BLaER1 treated with 17β-estradiol and CSF1 and Interleukin-3, amounts not matched to agents 10 nM and 100 nM (cell line): Measurements from ENCODE around the gene HOXD10.

Source experiments
- H3K27ac ChIP-seq, 11 experiments: shearing (Covaris generic); formaldehyde crosslinking; 2 replicates each; pipeline ENCODE4 v1.8.1; 2022
- H3K27me3 ChIP-seq, 11 experiments: shearing (Covaris generic); formaldehyde crosslinking; 2 replicates each; pipeline ENCODE4 v1.8.1; 2022
- H3K36me3 ChIP-seq, 11 experiments: shearing (Covaris generic); formaldehyde crosslinking; 2 replicates each; pipeline ENCODE4 v1.8.1; 2022
- H3K4me1 ChIP-seq, 10 experiments: shearing (Covaris generic); formaldehyde crosslinking; 2 replicates each; pipeline ENCODE4 v1.8.1; 2022
- H3K4me2 ChIP-seq, 11 experiments: shearing (Covaris generic); formaldehyde crosslinking; 2 replicates each; pipeline ENCODE4 v1.8.1; 2022
- H3K4me3 ChIP-seq, 10 experiments: shearing (Covaris generic); formaldehyde crosslinking; 2 replicates each; pipeline ENCODE4 v1.8.1; 2022
- H3K9ac ChIP-seq, 11 experiments: shearing (Covaris generic); formaldehyde crosslinking; 2 replicates each; pipeline ENCODE4 v1.8.1; 2022
- H3K9me3 ChIP-seq, 11 experiments: shearing (Covaris generic); formaldehyde crosslinking; replicated peaks in 1 of 11; 2 replicates each; pipeline ENCODE4 v1.8.1; 2022
- H4K20me1 ChIP-seq, 11 experiments: shearing (Covaris generic); formaldehyde crosslinking; 2 replicates each; pipeline ENCODE4 v1.8.1; 2022
- Cebpa-rat ChIP-seq, 11 experiments: shearing (Covaris generic); IDR thresholded peaks; 2 replicates each; pipeline ENCODE4 v1.8.1; 2022

HOXD10 gene

DNA sequence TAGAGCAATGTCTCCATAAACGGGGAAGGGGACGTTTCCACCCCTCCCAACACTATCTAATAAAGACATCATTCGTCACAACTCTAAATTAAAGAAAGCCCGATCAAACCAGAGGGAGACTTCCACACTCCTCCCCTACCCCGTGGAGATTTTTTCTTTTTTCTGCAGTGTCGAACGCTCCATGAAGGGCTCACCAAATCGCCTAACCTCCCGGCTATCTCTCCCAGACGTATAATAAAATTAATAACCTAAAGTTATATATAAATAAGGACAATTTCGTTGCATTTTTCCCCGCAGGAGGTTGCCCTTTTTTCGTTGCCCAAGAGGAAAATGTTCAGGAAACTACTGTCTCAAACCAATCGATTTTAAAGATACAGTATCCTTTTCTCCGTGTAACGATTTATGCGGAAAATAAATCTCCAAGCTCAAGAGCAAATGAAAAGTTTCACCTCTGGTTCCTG, 35.2 kb upstream of the HOXD10 start:
- peak overlapping the region in 7 of 10 experiments; percentile 13 to 43 (median 29); a peak in 5 of 20 replicates for H3K4me3 ChIP-seq
- H3K4me1 ChIP-seq, result peaks cover 0 to 15% (median 3%) of the 10 kb centered on the region in 10 experiments; a peak in 8 of 20 replicates
- peaks cover 0 to 4% (median 0%) of the 10 kb centered on the region in 11 experiments; a peak in 1 of 22 replicates for H3K36me3 ChIP-seq
- peaks cover 0 to 53% (median 34%) of the 10 kb centered on the region in 11 experiments; a peak in 16 of 22 replicates for H4K20me1 ChIP-seq
- H3K9ac ChIP-seq, result no peak overlapping the region
- H3K9me3 ChIP-seq, result peaks cover 56 to 80% (median 71%) of the 10 kb centered on the region in 11 experiments
- TF ChIP-seq Cebpa-rat (IDR thresholded peaks at IDR 0.05), result no peak
- H3K4me2 ChIP-seq, result no peak overlapping the region
- no peak overlapping the region for H3K27ac ChIP-seq
- H3K27me3 ChIP-seq, result peaks cover 99 to 100% (median 100%) of the 10 kb centered on the region in 11 experiments

DNA sequence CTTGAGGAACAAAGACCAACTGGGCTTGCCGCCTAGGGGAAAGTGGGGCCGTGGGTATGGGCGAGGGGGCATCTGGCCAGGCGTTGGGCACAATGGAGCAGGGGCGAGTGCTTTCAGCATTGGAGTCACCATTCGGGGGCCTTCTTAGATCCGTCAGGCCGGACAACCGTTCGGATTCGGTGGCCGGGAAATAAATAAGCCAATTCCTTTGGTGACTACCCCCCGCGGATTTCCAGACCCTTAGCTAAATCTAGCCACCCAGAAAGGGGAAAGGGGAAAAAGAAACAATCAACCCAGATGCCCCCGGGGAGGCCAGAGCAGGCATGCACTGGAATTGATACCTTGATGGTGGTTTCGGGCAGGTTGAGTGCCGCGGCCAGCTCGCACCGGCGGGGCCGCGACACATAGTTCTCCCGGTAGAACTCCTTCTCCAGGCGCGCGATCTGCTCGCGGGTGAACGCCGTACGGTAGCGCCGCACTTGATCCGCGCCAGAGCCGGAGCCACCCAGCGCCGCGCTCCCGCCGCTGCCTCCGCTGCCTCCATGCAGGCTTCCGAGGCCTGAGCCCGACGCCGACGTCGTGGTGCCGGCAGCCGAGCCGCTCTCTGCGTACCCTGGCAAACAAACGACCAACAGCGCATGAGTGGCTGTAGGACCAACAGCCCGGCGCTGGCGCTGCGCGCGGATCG, 34.6 kb upstream of the HOXD10 start:
- Histone ChIP-seq H3K9me3 (peaks cover 54 to 78% (median 71%) of the 10 kb centered on the region in 11 experiments), H3K4me1 (peaks cover 0 to 15% (median 3%) of the 10 kb centered on the region in 10 experiments; a peak in 8 of 20 replicates), H3K36me3 (peaks cover 0 to 4% (median 0%) of the 10 kb centered on the region in 11 experiments; a peak in 1 of 22 replicates), H4K20me1 (peaks cover 0 to 51% (median 35%) of the 10 kb centered on the region in 11 experiments; a peak in 16 of 22 replicates), H3K27ac (no peak overlapping the region), H3K4me2 (no peak overlapping the region), H3K27me3 (peaks cover 99 to 100% (median 100%) of the 10 kb centered on the region in 11 experiments), H3K4me3 (peak overlapping the region in 8 of 10 experiments; percentile 13 to 43 (median 31); a peak in 8 of 20 replicates), H3K9ac (no peak overlapping the region)
- TF ChIP-seq Cebpa-rat (IDR thresholded peaks at IDR 0.05), result no peak

DNA sequence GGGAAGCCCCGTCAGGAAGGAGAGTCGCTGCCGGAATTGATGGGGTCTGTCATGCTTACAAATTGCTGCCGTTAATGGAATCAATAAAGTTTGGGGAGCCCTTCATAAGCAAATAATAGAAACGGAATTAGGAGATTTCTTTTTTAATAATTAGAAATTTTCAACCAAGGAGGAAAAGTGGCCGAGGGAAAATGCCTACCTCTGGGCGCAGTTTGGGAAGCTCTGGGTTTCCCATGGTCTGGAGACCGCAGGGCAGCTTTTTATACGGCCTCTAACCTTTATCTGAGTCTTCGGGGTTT, 34.1 kb upstream of the HOXD10 start:
- peaks cover 0 to 15% (median 3%) of the 10 kb centered on the region in 10 experiments; a peak in 8 of 20 replicates for H3K4me1 ChIP-seq
- peaks cover 99 to 100% (median 100%) of the 10 kb centered on the region in 11 experiments for H3K27me3 ChIP-seq
- no peak overlapping the region for H3K27ac ChIP-seq
- TF ChIP-seq Cebpa-rat (IDR thresholded peaks at IDR 0.05), result no peak
- no peak overlapping the region for H3K4me2 ChIP-seq
- peaks cover 54 to 78% (median 71%) of the 10 kb centered on the region in 11 experiments for H3K9me3 ChIP-seq
- H3K9ac ChIP-seq, result no peak overlapping the region
- H4K20me1 ChIP-seq, result peaks cover 0 to 54% (median 40%) of the 10 kb centered on the region in 11 experiments; a peak in 15 of 22 replicates
- H3K36me3 ChIP-seq, result peaks cover 0 to 4% (median 0%) of the 10 kb centered on the region in 11 experiments; a peak in 1 of 22 replicates
- H3K4me3 ChIP-seq, result peak overlapping the region in 7 of 10 experiments; percentile 23 to 43 (median 33); a peak in 10 of 20 replicates

DNA sequence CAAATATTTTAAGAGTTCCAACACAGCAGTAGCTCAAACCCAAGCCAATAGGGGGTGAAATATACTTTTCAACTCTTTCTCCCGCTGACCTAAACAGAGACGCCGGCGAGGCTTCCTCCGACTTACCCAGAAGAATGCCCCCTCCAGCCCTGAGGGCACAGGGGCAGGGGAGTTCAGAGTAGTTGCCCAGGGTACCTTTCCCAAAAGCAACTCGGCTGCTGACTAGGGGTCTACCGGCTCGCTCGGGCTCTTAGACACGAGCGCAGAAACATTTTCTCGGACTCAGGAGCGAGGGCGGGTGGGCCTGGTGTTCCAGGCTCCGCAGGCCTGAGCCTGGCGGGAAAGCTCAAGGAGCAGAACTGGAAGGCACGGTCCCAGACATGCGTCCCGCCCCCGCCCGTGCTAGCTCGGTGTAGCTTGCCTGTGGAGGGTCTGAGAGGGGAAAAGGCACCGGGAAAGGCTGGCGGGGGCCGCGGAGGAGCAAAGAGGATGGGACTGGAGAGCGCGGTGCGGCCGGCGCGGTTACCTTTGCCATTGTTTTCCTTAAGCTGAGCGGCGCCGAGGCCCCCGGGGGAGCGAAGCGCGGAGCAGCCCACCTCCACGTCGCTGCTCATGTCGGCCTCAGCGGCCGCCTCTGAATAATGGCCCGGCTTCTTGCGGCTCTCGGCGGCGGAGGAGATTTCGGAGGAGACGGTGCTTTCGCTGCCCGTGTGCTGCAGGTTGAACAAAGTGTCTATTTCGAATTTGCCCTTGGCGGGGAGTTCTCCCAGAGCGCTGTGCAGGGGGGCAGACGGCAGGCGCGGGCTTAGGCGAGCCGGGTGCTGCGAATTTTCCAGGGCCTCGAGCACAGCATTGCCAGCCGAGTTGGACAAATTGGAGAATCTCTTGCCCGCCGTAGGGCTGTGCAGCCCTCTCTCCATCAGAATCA, 33.5 kb upstream of the HOXD10 start:
- H3K9me3 ChIP-seq, result peaks cover 54 to 78% (median 71%) of the 10 kb centered on the region in 11 experiments
- peaks cover 0 to 15% (median 3%) of the 10 kb centered on the region in 10 experiments; a peak in 8 of 20 replicates for H3K4me1 ChIP-seq
- H3K36me3 ChIP-seq, result peaks cover 0 to 4% (median 0%) of the 10 kb centered on the region in 11 experiments; a peak in 1 of 22 replicates
- H3K27ac ChIP-seq, result no peak overlapping the region
- peaks cover 0 to 61% (median 46%) of the 10 kb centered on the region in 11 experiments; a peak in 15 of 22 replicates for H4K20me1 ChIP-seq
- peaks cover 100% of the 10 kb centered on the region in 11 experiments for H3K27me3 ChIP-seq
- peak overlapping the region in 5 of 10 experiments; percentile 20 to 43 (median 33); a peak in 10 of 20 replicates for H3K4me3 ChIP-seq
- TF ChIP-seq Cebpa-rat (IDR thresholded peaks at IDR 0.05), result no peak
- H3K9ac ChIP-seq, result no peak overlapping the region
- no peak overlapping the region for H3K4me2 ChIP-seq

DNA sequence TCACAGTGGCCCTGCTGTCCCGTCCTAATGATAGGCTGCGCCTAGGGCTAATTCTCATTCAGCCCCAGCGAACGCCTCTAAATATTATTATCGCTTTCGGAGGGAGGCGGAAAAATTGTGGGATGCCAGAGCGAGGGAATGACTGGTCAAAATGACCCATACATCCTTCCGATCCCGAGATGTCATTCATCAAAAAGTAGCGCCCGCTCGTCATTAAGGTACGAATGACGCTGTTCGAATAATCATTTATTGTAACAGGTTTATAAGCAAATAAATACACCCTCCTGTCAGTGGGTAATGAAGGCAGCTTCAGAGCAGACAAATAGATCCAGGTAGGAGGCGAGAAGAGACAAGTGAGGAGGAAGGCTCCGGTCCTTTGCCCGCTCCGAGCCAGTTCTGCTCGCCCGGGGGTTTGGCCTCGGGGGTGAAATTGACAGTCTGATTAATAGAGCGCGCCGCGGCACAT, 32.7 kb upstream of the HOXD10 start, which contains the start of gene EVX2:
EVX2 (minus strand) TSS at position 167 of the 466 bp plus-strand sequence. CDS start 186 bp downstream, outside the sequence.
- peaks cover 0 to 15% (median 3%) of the 10 kb centered on the region in 10 experiments; a peak in 8 of 20 replicates for H3K4me1 ChIP-seq
- peaks cover 0 to 4% (median 0%) of the 10 kb centered on the region in 11 experiments; a peak in 1 of 22 replicates for H3K36me3 ChIP-seq
- no peak for TF ChIP-seq Cebpa-rat (IDR thresholded peaks at IDR 0.05)
- H3K27me3 ChIP-seq, result peaks cover 100% of the 10 kb centered on the region in 11 experiments
- H4K20me1 ChIP-seq, result peaks cover 0 to 62% (median 46%) of the 10 kb centered on the region in 11 experiments; a peak in 17 of 22 replicates
- H3K4me3 ChIP-seq, result peak within 1 kb of the TSS in 5 of 10 experiments; percentile 20 to 43 (median 33); a peak in 9 of 20 replicates
- H3K9me3 ChIP-seq, result peaks cover 54 to 75% (median 69%) of the 10 kb centered on the region in 11 experiments
- no peak within 1 kb of the TSS for H3K9ac ChIP-seq
- H3K27ac ChIP-seq, result no peak within 1 kb of the TSS
- H3K4me2 ChIP-seq, result peak within 1 kb of the TSS in 2 of 11 experiments; percentile 33 to 44; a peak in 4 of 22 replicates

DNA sequence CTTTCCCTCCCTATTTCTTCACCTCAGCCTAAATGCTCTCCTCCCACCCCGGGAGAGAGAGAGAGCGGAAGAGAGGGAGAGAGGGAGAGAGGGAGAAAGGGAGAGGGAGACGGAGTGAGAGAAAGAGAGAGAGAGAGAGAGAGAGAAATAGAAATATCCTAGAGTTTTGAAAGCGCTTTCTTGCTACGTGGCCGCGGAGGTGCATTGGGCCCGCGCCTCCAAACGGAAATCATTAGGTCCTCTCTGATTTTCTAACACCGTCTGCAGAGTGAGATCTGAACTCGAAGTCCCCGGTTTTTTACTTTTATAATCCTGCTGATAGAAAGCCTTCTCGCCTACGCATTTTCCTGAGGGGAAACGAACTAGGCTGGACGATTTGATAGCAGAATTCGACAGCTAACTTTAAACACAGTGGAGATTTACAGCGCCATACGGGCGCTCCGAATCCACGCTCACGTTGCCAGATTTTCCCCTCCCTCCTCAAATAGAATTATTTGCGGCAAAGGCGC, 31.9 kb upstream of the HOXD10 start:
- H3K4me3 ChIP-seq, result no peak overlapping the region; a peak in 1 of 20 replicates

DNA sequence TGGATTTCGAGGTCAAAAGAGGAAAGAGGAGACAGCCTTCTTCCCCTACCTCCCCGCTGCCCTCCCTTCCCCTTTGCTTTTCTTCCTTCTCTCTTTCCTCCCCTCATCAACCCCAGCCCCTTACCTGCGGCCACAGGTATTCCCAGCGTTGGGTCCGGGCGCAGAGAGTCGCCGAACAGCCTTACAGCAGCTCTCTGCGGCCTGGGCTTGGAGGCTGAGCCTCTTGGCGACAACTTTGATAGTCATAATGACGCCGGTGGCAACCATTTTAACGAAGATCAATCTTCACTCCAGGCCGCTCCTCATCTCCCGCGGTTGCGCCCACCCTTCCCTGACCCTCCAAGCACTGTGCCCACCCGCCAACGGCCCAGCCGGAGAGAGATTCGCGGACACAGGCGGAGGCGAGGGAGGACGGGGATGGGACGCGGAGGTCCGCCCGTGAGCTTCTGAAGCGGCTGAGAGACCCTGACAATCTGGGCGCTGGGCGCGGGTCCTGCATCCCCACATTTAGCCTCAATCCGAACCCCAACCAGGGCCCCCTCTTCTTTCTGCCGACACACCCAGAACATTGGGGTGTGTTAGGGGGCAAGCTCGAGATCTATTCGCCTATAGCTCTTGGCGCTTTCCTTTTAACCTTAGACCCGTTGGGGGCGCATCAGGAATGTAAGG, 31.3 kb upstream of the HOXD10 start:
- Histone ChIP-seq H3K4me3 (no peak overlapping the region; a peak in 1 of 20 replicates), H3K9me3 (peaks cover 44 to 61% (median 55%) of the 10 kb centered on the region in 11 experiments), H3K4me2 (peak overlapping the region in 2 of 11 experiments; percentile 33 to 44; a peak in 4 of 22 replicates), H3K27me3 (peaks cover 100% of the 10 kb centered on the region in 11 experiments), H3K4me1 (peaks cover 0 to 6% (median 0%) of the 10 kb centered on the region in 10 experiments; a peak in 3 of 20 replicates), H4K20me1 (peaks cover 0 to 65% (median 50%) of the 10 kb centered on the region in 11 experiments; a peak in 17 of 22 replicates), H3K9ac (no peak overlapping the region), H3K27ac (no peak overlapping the region), H3K36me3 (peaks cover 0 to 4% (median 0%) of the 10 kb centered on the region in 11 experiments; a peak in 1 of 22 replicates)
- TF ChIP-seq Cebpa-rat (IDR thresholded peaks at IDR 0.05), result no peak

More for the DNA sequence above, 31.9 kb upstream of the HOXD10 start:
- Histone ChIP-seq H3K4me2 (peak overlapping the region in 2 of 11 experiments; percentile 33 to 44; a peak in 4 of 22 replicates), H4K20me1 (peaks cover 0 to 62% (median 44%) of the 10 kb centered on the region in 11 experiments; a peak in 17 of 22 replicates), H3K9ac (no peak overlapping the region), H3K4me1 (peaks cover 0 to 8% (median under 1%) of the 10 kb centered on the region in 10 experiments; a peak in 6 of 20 replicates), H3K36me3 (peaks cover 0 to 4% (median 0%) of the 10 kb centered on the region in 11 experiments; a peak in 1 of 22 replicates), H3K27ac (no peak overlapping the region), H3K27me3 (peaks cover 100% of the 10 kb centered on the region in 11 experiments), H3K9me3 (peaks cover 50 to 67% (median 60%) of the 10 kb centered on the region in 11 experiments)
- TF ChIP-seq Cebpa-rat (IDR thresholded peaks at IDR 0.05), result no peak
